RWPE1 (cell line): ENCODE measurements around the gene CACNG5.

Source experiments
- CTCF ChIA-PET: fragments of 350-600 bp; sonication (Branson Sonifier 250); formaldehyde crosslinking; extraction: SDS; loops from one replicate; lab custom pipeline; 2021; lab: Yijun Ruan, JAX
- POLR2A ChIA-PET: fragments of 400-600 bp; formaldehyde crosslinking; extraction: SDS; loops from one replicate; lab custom pipeline; 2020; ENCODE audit warnings: antibody characterized with exemption; ENCODE audit not compliant: low non-redundant PET; lab: Yijun Ruan, JAX
- DNase-seq: peaks from one replicate; pipeline ENCODE4 v3.0.0; 2012; ENCODE audit warnings: low spot score
- H3K27ac ChIP-seq: fragments of 450-650 bp; 2 replicates; pipeline ENCODE4 v1.5.1; 2017
- CTCF ChIP-seq: fragments of 450-650 bp; conservative IDR thresholded peaks from 2 replicates; pipeline ENCODE4 v1.5.1; 2017; ENCODE audit warnings: low read depth, mild to moderate bottlenecking

CACNG5 gene

GRCh38 chr17:66807182-66807581 is 27.7 kb upstream of the CACNG5 start:
- ChIA-PET CTCF (interaction anchor here (1.6 kb wide), 1 partner anchor 16 kb away, joined by 4 read pairs; no protein-coding TSS in a partner anchor), POLR2A (no interaction called here)
- DNase-seq = no peak
- H3K27ac ChIP-seq = no peak overlapping the region
- TF ChIP-seq CTCF = no peak

- no peak for TF ChIP-seq CTCF
- POLR2A ChIA-PET = no interaction called here
Measured at GRCh38 chr17:66809408-66809807, 25.5 kb upstream of the CACNG5 start.

GRCh38 chr17:66810951-66811682 is 23.8 kb upstream of the CACNG5 start:
- CTCF ChIA-PET = no interaction called here
- DNase-seq = no peak
- POLR2A ChIA-PET = no interaction called here
- TF ChIP-seq CTCF = no peak
- no peak overlapping the region for H3K27ac ChIP-seq

More at GRCh38 chr17:66809408-66809807, 25.5 kb upstream of the CACNG5 start:
- H3K27ac ChIP-seq = no peak overlapping the region
- DNase-seq = no peak
- CTCF ChIA-PET = no interaction called here

- ChIA-PET POLR2A (no interaction called here), CTCF (no interaction called here)
- H3K27ac ChIP-seq = no peak overlapping the region
- no peak for TF ChIP-seq CTCF
- DNase-seq = no peak
Measured at GRCh38 chr17:66811683-66812054, 23.2 kb upstream of the CACNG5 start.

GRCh38 chr17:66812571-66812970 is 22.3 kb upstream of the CACNG5 start:
- POLR2A ChIA-PET = no interaction called here
- H3K27ac ChIP-seq = no peak overlapping the region
- no peak for DNase-seq
- CTCF ChIA-PET = no interaction called here
- TF ChIP-seq CTCF = no peak

GRCh38 chr17:66813296-66813695 is 21.6 kb upstream of the CACNG5 start:
- no peak overlapping the region for H3K27ac ChIP-seq
- POLR2A ChIA-PET = no interaction called here
- CTCF ChIA-PET = no interaction called here
- DNase-seq = no peak
- no peak for TF ChIP-seq CTCF
